GM19452 (cell line): Measurements from ENCODE around the gene SFRP2.

ENCODE experiments used
- ATAC-seq: cut with Tn5 transposase; IDR thresholded peaks from one replicate; pipeline ENCODE4 v1.9.1; 2021; ENCODE audit not compliant: unreplicated experiment

The SFRP2 gene

GRCh38 chr4:153777421-153777820 is 11.5 kb downstream of the SFRP2 start:
- ATAC-seq = no peak

DNA sequence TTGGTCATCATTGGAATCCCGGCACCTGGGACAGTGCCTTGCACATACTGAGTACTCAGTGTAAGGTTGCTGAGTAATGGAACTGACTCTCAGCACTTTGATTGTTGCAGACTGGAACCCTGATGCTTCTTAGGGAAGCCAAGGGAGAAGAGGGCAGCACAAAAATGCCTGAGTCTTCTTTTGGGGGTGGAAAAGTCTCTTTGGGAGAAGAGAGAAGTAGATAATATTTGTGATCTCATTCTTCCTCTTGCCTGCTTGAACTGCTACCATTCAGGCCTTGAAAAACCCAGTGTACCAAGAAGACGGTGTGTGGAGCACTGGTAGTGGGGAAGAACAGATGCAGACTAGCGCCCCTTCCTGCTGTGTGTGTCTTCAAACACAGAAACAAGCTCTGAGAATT is 12.3 kb downstream of the SFRP2 start:
- ATAC-seq = no peak

- ATAC-seq = no peak
Measured at GRCh38 chr4:153773236-153773690, 15.6 kb downstream of the SFRP2 start.

GRCh38 chr4:153771046-153771445 is 17.8 kb downstream of the SFRP2 start:
- ATAC-seq = no peak

DNA sequence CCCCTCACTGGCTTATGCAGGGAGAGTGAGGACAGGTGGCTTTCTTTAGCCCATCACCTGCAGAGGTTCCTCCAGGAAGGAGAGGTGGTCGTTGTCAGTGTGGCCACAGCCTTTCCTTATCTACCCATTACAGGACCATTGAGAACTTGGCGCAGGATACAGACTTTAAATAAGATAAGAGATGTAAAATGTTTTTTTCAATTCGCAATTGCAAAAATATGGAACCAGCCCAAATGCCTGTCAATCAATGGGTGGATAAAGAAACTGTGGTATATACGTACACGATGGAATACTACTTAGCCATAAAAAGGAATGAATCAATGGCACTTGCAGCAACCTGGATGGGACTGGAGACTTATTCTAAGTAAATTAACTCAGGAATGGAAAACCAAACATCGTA is 22.1 kb downstream of the SFRP2 start:
- no peak for ATAC-seq

DNA sequence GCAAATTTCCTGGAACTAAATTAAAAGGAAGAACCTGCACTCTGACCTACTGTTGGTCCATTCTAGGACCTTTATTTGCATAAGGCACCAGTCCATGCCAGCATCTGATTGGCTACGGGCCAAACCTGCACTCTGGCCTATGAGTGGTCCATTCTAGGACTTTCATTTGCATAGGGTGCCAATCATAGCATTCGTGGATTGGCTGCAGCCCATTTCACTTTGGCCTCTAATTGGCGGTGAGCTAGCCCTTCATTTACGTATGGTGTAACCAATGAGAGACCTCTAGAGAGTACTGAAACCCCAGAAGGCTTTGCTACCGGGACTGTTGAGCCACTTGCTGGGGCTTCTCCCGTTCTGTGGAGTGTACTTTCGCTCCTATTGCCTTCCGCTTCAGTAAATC is 23.0 kb downstream of the SFRP2 start:
- no peak for ATAC-seq

GRCh38 chr4:153764601-153765368 is 24.1 kb downstream of the SFRP2 start:
- no peak for ATAC-seq

GRCh38 chr4:153763404-153763803 is 25.5 kb downstream of the SFRP2 start:
- ATAC-seq = no peak

DNA sequence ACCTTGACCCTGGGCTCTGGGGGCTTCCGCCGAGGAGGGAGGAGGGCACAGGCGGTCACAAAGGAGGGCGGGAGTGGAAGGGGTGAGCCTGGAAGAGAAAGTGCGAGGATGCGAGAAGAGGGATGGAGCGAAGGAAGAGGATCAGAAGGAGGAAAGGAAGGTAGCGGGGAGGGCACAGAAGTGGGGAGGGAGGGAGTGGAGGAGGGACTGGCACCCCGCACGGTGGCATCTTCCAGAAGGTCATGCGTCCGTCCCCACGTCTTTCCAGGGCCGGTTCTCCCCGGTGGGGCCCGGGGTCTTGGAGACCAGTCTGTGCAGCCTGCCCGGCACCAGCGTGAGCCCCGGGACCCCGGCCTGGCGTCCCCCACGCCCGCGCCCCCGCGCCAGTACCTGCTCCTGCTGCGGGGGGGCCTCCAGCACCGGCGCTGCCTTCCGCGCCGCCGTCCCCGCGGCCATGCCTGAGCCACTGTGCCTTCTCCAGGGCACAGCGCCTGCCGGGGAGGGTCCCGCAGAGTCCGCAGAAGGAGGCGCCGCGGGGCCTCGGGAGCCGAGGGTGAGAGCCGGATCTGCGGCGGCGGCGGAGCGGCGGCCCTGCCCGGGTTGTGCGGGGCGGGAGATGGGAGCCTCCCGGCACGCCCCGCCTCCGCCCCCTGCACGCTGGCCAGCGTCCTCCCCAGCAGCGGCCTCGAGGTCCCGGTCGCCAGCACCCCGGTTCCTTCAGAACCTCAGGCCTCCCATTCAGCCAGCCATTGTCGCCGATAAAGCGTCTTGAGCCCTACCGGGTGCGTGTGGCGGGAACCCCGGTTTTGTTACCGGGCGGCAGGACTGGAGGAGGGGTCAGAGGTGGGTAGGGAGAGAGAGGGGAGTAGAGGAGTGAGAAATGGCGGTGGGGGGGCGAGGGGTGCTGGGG is 29.2 kb downstream of the SFRP2 start, which contains the start of gene RNF175:
Gene RNF175, minus strand, starts transcription at position 618 of the 910 bp plus-strand sequence. Its CDS starts 162 bp downstream, at position 456.
- no peak for ATAC-seq

DNA sequence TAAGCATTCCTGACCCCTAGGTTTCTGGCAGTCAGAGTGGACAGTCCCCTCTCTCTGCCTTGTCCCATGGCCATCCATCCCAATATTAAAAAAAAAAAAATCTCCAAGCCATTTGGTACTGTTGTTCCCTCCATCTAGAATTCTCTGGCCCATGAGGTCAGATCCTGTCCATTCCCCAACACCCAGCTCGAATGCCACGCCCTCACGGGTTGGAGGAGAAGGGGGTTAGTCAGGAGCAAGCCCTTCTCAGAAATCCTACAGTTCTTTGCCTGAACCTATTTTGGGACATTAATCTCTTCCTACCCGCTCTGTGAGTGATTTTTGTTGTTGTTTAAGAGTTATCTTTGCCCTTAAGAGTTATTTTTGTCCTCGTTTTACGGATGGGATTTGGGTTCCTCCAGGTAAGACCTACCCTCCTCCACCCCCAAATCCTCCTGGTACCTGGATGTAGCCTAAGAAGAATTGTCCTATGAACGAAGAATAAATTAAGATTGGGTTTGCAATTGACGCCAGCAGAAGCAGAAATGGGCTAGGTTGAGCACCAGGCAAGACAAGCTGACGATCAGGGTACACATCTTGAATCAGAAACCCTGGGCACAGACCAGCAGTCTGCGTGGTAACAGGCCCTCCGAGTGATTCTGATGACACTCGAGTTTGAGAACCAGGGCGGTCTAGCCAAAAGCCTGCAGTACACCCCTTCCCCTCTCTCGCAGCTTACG is 30.0 kb downstream of the SFRP2 start:
- ATAC-seq = no peak

DNA sequence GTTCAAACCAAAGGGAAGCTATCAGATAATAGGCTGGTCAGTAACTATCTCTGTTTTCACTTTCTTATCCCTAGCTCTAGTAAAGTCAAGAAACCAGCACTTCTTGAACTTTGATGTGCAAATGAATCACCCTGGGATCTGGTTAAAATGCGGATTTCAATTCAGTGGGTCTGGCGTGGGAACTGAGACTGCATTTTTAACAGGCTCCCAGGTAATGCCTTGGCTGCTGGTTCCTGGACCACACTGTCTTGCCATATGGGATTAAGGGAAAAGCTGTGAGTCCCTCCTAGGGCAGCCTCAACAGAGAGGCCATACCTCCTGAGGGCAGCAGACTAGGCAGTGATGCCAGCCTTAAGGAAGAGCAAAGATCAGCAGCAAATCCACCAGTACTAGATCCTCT is 30.7 kb downstream of the SFRP2 start:
- ATAC-seq = no peak

DNA sequence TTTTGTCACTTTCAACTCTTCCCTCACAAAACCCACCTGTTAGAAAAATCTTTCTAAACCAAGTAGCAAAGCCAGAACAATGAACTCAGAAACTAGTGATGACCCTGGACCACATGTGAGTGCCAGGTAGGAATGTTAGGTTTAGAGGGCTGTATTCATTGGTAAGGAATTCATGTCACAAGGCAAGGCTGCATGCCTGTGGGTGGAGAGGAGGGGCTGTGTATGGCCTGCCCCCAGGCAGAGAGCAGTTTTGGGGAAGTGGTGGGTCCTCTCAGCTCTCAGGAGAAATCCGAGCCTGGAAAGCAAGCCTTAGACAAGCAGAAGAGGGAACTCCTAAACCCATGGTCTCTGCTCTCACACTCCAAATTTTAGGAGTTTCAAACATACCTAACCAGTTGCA is 31.5 kb downstream of the SFRP2 start:
- ATAC-seq = no peak

DNA sequence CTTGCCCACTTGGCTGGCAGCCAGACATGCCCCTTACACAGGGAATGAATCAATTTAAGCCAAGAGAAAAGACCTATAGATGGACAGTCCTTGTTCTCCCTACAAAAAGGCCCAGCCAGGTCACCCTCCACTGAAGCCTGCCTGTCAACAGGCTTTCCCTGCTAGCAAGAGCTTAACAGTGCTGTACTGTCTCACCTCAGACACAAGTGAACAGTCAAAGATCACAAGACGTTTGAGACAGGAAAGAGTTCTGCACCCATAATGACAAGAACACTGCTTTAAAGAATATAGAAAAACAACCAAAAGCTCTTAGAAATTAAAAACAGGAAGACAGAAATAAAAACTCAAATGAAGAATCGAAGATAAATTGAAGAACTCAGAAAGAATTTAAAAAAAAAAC is 33.7 kb downstream of the SFRP2 start:
- no peak for ATAC-seq

DNA sequence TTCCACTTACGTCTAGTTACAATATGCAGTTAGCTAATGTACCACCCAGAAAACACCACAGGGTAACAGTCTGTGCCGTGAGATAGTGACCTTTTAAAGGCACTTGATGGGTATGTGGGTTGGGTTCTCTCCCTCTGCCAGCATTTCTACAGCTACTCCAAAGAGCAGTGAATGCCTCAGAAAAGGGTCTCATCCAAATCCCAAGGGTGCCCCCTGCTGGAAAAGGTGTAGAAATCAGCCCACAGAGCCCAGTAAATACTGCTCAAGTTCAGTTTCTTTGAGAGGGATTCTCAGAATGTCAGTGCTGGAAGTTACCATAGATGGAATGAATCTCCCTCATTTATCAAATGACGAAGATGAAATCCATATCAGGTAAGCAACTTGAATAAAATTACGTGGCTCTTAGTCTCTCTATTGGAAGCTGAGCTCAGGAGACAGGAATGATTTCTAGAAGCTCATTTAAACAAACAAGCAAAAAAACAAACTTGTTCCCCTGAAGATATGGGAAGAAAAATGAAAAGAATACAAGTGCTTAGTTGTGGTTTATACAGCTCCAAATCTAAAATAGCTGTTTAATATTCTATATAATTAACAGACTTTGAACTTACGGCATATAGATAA is 38.6 kb downstream of the SFRP2 start:
- no peak for ATAC-seq

DNA sequence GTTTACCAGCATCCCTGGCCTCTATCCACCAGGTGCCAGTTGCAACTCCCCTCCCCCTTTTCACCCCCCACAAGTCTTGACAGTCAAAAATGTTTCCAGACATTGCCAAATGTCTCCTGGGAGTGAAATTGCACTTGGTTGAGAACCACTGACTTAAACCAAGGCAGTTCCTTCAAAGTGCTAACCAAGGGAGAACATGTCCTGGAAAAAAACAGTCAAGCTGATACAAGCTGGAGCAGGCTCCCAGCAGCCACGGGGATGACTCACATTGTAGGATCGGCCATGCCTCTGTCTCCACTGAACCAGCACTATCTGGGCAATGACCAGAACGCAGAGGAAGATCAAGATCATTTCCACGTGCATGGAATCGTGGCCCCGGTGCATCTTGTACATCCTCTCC is 40.5 kb downstream of the SFRP2 start:
- no peak for ATAC-seq

- no peak for ATAC-seq
Measured at GRCh38 chr4:153747406-153747955, 41.4 kb downstream of the SFRP2 start.

GRCh38 chr4:153745651-153746050 is 43.2 kb downstream of the SFRP2 start:
- no peak for ATAC-seq

DNA sequence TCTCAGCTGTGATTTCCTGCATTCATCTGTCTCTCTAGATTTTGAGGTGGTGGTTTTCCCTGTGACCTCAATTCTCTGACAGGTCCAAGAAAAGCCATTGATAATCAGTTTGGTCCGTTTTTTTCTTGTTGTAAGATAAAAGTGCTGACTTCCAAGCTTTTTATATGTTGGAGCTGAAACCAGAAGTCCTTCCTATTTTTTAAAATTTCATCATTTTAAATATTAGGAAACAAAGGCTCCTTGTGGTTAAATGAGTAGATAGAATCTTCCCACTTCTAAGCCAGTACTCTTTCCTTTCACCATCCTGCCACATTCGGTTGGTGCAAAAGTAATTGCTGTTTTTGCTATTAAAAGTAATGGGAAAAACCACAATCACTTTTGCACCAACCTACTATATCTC is 47.3 kb downstream of the SFRP2 start:
- ATAC-seq = no peak

GRCh38 chr4:153735906-153736461 is 52.9 kb downstream of the SFRP2 start:
- no peak for ATAC-seq

DNA sequence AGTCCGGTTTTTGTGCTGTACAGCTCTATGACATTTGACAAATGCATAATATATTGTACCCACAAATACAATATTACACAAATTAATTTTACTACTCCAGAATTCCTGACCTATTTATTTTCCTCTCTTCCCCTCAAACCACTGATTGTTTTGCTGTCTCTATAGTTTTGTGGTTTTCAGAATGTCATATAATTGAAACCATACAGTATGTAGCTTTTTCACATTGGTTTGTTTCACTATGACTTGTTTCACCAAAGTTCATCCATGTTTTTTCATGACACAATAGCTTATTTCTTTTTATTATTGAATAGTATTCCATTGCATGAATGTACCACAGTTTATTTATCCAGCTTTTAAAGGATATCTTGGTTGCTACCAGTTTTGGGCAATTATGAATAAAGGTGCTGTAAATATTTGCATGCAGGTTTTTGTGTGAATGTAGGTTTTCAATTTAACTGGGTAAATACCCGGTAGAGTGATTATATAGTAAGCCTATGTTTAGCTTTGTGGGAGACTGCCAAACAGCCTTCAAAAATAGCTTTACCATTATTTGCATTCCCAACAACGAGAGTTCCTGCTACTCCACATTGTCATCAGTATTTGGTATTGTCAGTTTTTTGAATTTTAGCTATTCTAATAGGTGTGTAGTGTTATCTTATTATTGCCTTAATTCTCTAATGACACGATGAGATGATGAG is 55.0 kb downstream of the SFRP2 start:
- no peak for ATAC-seq
